IPS-18a (cell line): ENCODE results near the gene DIP2C.
"Not testable (repeated sequence)": the region's sequence is repeated elsewhere in the genome, so short reads cannot be mapped to it uniquely, and the experiment has no call there.

Source experiments
- H3K27ac ChIP-seq: one replicate; pipeline ENCODE4 v1.5.1; 2013; ENCODE audit warnings: low read length
- H3K27me3 ChIP-seq: one replicate; pipeline ENCODE4 v1.6.1; 2013; ENCODE audit warnings: mild to moderate bottlenecking, low read length; ENCODE audit not compliant: control insufficient read depth, insufficient read depth
- H3K36me3 ChIP-seq: one replicate; pipeline ENCODE4 v1.6.1; 2013; ENCODE audit warnings: low read depth, low read length; ENCODE audit not compliant: control insufficient read depth
- H3K4me1 ChIP-seq: one replicate; pipeline ENCODE4 v1.6.1; 2013; ENCODE audit warnings: low read depth, low read length; ENCODE audit not compliant: control insufficient read depth
- H3K4me3 ChIP-seq: one replicate; pipeline ENCODE4 v1.5.1; 2013; ENCODE audit warnings: low read length
- H3K9ac ChIP-seq: one replicate; pipeline ENCODE4 v1.6.1; 2013; ENCODE audit warnings: mild to moderate bottlenecking, low read length, moderate library complexity
- H3K9me3 ChIP-seq: one replicate; pipeline ENCODE4 v1.6.1; 2013; ENCODE audit warnings: low read depth, low read length; ENCODE audit not compliant: control insufficient read depth

The DIP2C gene

GRCh38 chr10:590721-591120, 98.7 kb downstream of the DIP2C start:
- Histone ChIP-seq H3K27me3 (no peaks in the 10 kb centered on the region), H3K4me1 (no peaks in the 10 kb centered on the region), H3K4me3 (no peak overlapping the region), H3K9me3 (no peaks in the 10 kb centered on the region), H3K9ac (no peak overlapping the region), H3K27ac (no peak overlapping the region), H3K36me3 (no peaks in the 10 kb centered on the region)

GRCh38 chr10:589961-590680, 99.3 kb downstream of the DIP2C start:
- Histone ChIP-seq H3K36me3 (no peaks in the 10 kb centered on the region), H3K4me3 (no peak overlapping the region), H3K27me3 (no peaks in the 10 kb centered on the region), H3K9ac (no peak overlapping the region), H3K4me1 (no peaks in the 10 kb centered on the region), H3K9me3 (no peaks in the 10 kb centered on the region), H3K27ac (no peak overlapping the region)

- no peak overlapping the region for H3K9ac ChIP-seq
- no peak overlapping the region for H3K4me3 ChIP-seq
- no peak overlapping the region for H3K27ac ChIP-seq
- no peaks in the 10 kb centered on the region for H3K36me3 ChIP-seq
- no peaks in the 10 kb centered on the region for H3K27me3 ChIP-seq
- no peaks in the 10 kb centered on the region for H3K4me1 ChIP-seq
- no peaks in the 10 kb centered on the region for H3K9me3 ChIP-seq
These were observed 101.0 kb downstream of the DIP2C start for GRCh38 chr10:588246-589165.

- Histone ChIP-seq H3K27ac (no peak overlapping the region), H3K9me3 (no peaks in the 10 kb centered on the region), H3K4me1 (no peaks in the 10 kb centered on the region)
These were observed 102.8 kb downstream of the DIP2C start for GRCh38 chr10:586716-587115.

GRCh38 chr10:586151-586550, 103.3 kb downstream of the DIP2C start:
- Histone ChIP-seq H3K9ac (no peak overlapping the region), H3K4me1 (no peaks in the 10 kb centered on the region), H3K4me3 (no peak overlapping the region), H3K27ac (no peak overlapping the region), H3K27me3 (no peaks in the 10 kb centered on the region), H3K36me3 (no peaks in the 10 kb centered on the region), H3K9me3 (no peaks in the 10 kb centered on the region)

More at GRCh38 chr10:586716-587115, 102.8 kb downstream of the DIP2C start:
- Histone ChIP-seq H3K27me3 (no peaks in the 10 kb centered on the region), H3K9ac (no peak overlapping the region), H3K4me3 (no peak overlapping the region), H3K36me3 (no peaks in the 10 kb centered on the region)

- no peaks in the 10 kb centered on the region for H3K4me1 ChIP-seq
- no peaks in the 10 kb centered on the region for H3K9me3 ChIP-seq
- H3K4me3 ChIP-seq = no peak overlapping the region
- no peak overlapping the region for H3K9ac ChIP-seq
- H3K36me3 ChIP-seq = no peaks in the 10 kb centered on the region
- H3K27me3 ChIP-seq = no peaks in the 10 kb centered on the region
- H3K27ac ChIP-seq = no peak overlapping the region
These were observed 104.0 kb downstream of the DIP2C start for GRCh38 chr10:585502-585901.

- H3K27ac ChIP-seq, H3K4me1 ChIP-seq, H3K36me3 ChIP-seq, H3K9ac ChIP-seq, H3K27me3 ChIP-seq, H3K9me3 ChIP-seq, H3K4me3 ChIP-seq: not testable (repeated sequence)
These were observed 104.8 kb downstream of the DIP2C start for GRCh38 chr10:584497-585290.

- no peaks in the 10 kb centered on the region for H3K27me3 ChIP-seq
- no peaks in the 10 kb centered on the region for H3K9me3 ChIP-seq
These were observed 106.0 kb downstream of the DIP2C start for GRCh38 chr10:583433-583832.

GRCh38 chr10:581776-582330, 107.6 kb downstream of the DIP2C start:
- no peak overlapping the region for H3K27ac ChIP-seq
- H3K9ac ChIP-seq = no peak overlapping the region
- H3K4me1 ChIP-seq = no peaks in the 10 kb centered on the region
- no peaks in the 10 kb centered on the region for H3K36me3 ChIP-seq
- H3K9me3 ChIP-seq = no peaks in the 10 kb centered on the region
- no peak overlapping the region for H3K4me3 ChIP-seq
- no peaks in the 10 kb centered on the region for H3K27me3 ChIP-seq

More at GRCh38 chr10:583433-583832, 106.0 kb downstream of the DIP2C start:
- Histone ChIP-seq H3K27ac (no peak overlapping the region), H3K36me3 (no peaks in the 10 kb centered on the region), H3K4me1 (no peaks in the 10 kb centered on the region), H3K4me3 (no peak overlapping the region), H3K9ac (no peak overlapping the region)

GRCh38 chr10:580778-581177, 108.7 kb downstream of the DIP2C start:
- Histone ChIP-seq H3K36me3 (no peaks in the 10 kb centered on the region), H3K4me3 (no peak overlapping the region), H3K27me3 (no peaks in the 10 kb centered on the region), H3K27ac (no peak overlapping the region), H3K9me3 (no peaks in the 10 kb centered on the region), H3K4me1 (no peaks in the 10 kb centered on the region), H3K9ac (no peak overlapping the region)

- Histone ChIP-seq H3K27me3 (no peaks in the 10 kb centered on the region), H3K9ac (no peak overlapping the region), H3K4me1 (peaks cover 5% of the 10 kb centered on the region), H3K9me3 (no peaks in the 10 kb centered on the region), H3K36me3 (no peaks in the 10 kb centered on the region), H3K4me3 (no peak overlapping the region), H3K27ac (no peak overlapping the region)
These were observed 113.4 kb downstream of the DIP2C start for GRCh38 chr10:576130-576465.
